Endothelial cell of umbilical vein (primary cell): ENCODE results near the gene SDC4.

Experiments
- EZH2 ChIP-seq: IDR thresholded peaks from 2 replicates; pipeline ENCODE4 v1.6.1; 2012; ENCODE audit warnings: borderline replicate concordance, low read depth, mild to moderate bottlenecking, moderate library complexity, low read length, inconsistent platforms; ENCODE audit not compliant: severe bottlenecking
- POLR2A ChIP-seq: IDR thresholded peaks from 2 replicates; pipeline ENCODE4 v1.6.1; 2012; ENCODE audit warnings: low read depth, mild to moderate bottlenecking, control low read depth, low read length
- TF ChIP-seq, protein P1 (sequence below), 2 donors: IDR thresholded peaks; 1 replicate in 1 of 2; 2 replicates in 1 of 2; pipeline ENCODE4 v1.5.1; 2011; ENCODE audit warnings: low read length in 2 of 2, mild to moderate bottlenecking in 2 of 2, moderate library complexity in 2 of 2, control low read depth in 1 of 2, inconsistent platforms in 1 of 2, low read depth in 1 of 2; ENCODE audit not compliant: insufficient read depth in 1 of 2; ENCODE audit errors: extremely low read depth in 1 of 2

DNA sequence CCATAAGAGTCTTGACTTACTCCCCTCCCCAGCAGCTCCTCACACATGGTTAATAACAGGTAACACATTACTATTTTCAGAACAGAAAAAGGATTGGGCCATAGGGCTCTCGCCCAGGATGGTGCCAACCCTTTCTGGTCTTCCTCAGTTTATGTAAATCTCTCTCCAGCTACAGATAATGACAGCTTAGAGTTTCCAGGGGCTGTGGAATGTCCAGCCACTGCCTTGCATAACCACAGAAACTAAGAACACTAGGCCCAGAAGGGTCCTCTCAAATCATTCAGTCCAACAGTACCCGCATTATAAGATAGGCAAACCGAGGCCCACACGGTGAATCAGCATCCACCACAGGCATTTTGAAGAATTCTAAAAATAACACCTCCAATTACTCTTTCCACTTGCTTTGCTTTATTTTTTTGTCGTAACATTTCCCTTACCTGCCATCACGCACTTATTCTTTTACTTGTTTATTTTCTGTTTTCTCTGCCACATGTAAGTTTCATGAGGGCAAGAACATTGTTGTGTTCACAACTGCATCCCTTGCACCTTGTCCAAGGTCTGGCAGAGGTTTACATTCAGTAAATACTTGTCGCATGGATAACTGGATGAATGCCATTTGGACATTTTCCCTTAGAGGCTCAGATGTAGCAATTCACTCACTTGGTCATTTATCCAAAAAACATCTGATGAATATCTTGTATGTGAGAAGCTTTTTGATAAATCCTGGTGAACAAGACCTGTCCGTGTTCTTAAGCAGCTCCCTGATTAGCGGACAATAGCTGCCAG lies 6.4 kb upstream of the SDC4 start:
- TF ChIP-seq, protein P1, sequence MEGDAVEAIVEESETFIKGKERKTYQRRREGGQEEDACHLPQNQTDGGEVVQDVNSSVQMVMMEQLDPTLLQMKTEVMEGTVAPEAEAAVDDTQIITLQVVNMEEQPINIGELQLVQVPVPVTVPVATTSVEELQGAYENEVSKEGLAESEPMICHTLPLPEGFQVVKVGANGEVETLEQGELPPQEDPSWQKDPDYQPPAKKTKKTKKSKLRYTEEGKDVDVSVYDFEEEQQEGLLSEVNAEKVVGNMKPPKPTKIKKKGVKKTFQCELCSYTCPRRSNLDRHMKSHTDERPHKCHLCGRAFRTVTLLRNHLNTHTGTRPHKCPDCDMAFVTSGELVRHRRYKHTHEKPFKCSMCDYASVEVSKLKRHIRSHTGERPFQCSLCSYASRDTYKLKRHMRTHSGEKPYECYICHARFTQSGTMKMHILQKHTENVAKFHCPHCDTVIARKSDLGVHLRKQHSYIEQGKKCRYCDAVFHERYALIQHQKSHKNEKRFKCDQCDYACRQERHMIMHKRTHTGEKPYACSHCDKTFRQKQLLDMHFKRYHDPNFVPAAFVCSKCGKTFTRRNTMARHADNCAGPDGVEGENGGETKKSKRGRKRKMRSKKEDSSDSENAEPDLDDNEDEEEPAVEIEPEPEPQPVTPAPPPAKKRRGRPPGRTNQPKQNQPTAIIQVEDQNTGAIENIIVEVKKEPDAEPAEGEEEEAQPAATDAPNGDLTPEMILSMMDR (IDR thresholded peaks at IDR 0.05; ENCODE audit: extremely low read depth in 1 of 2, insufficient read depth in 1 of 2, low read depth in 1 of 2, low read length in 2 of 2) = no peak
- no peak for TF ChIP-seq POLR2A
- no peak for TF ChIP-seq EZH2
